Right cardiac atrium (tissue), 5 donors: ENCODE results near the gene POPDC2. TPM values are rescaled to one million over a fixed set of nuclear protein-coding genes. Genes with fewer than 3 reads are reported as not detected.

Experiments used
- ATAC-seq, 2 donors: fragments of 200-7000 bp; cut with Tn5 transposase; one replicate each; pipeline versions ENCODE4 v1.8.0 to v1.9.1; 2020; ENCODE audit warnings: moderate library complexity in 2 of 2, mild to moderate bottlenecking in 1 of 2
- DNase-seq, 3 donors: peaks; one replicate each; pipeline ENCODE4 v3.0.0-alpha.2; 2020
- H3K27ac ChIP-seq: one replicate; pipeline ENCODE4 v1.5.1; 2013; ENCODE audit warnings: mild to moderate bottlenecking, low read length, control low read depth, moderate library complexity
- H3K27me3 ChIP-seq: one replicate; pipeline ENCODE4 v1.6.1; 2013; ENCODE audit not compliant: control insufficient read depth, insufficient read depth
- H3K4me1 ChIP-seq: one replicate; pipeline ENCODE4 v1.6.1; 2013; ENCODE audit warnings: low read length; ENCODE audit not compliant: control insufficient read depth, insufficient read depth
- H3K4me3 ChIP-seq: one replicate; pipeline ENCODE4 v1.5.1; 2013; ENCODE audit warnings: low read length, control low read depth
- H3K9me3 ChIP-seq: one replicate; pipeline ENCODE4 v1.6.1; 2013; ENCODE audit warnings: low read length; ENCODE audit not compliant: control insufficient read depth
- WGBS: extraction: QIAGEN DNeasy Blood & Tissue Kit; methylation state at CpG from one replicate; pipeline ENCODE4 v1.1.7; 2013; 5-methylcytosine and 5-hydroxymethylcytosine counted together
- intact Hi-C, 4 donors: fragments of 100-400 bp; cut with DNase I; formaldehyde crosslinking; loops; one replicate each; pipeline versions ENCODE4 v1.11.0 to v1.14.0; 2022 to 2023
- polyA plus RNA-seq: library from polyadenylated mRNA; stranded (reverse); fragments of 200-250 nt; gene quantifications from one replicate; pipeline ENCODE4 v1.2.3, GENCODE V29; 2013
- total RNA-seq, 4 donors: library from RNA; stranded (reverse); fragmentation: NEBNext Ultra II Directional; extraction: Animal tissue kit (Norgen Biotek cat#: 25700); gene quantifications; one replicate each; pipeline ENCODE4 v1.2.1, GENCODE V29; 2021
- donor health status: healthy with polysubstance abuse.
- donor health status: DM: no; HTN: yes; CAD: no.
- donor health status: DM: no; HTN: no; CAD: no.
- donor health status: DM: no; HTN: yes; CAD: no; lungs with severe emphysema.
- donor health status: DM: yes; HTN: yes; CAD: no.

POPDC2 gene
- total and polyA plus RNA-seq, 5 donors = 348 to 827 (median 504) TPM

- Histone ChIP-seq H3K4me1 (peaks cover 3% of the 10 kb centered on the region), H3K27me3 (no peaks in the 10 kb centered on the region), H3K27ac (no peak overlapping the region), H3K9me3 (no peaks in the 10 kb centered on the region), H3K4me3 (no peak overlapping the region)
- ATAC-seq = peak in 1 of 2 donors; percentile 9
- intact Hi-C loops = loop anchor here in 2 of 4 donors (10.0 kb wide), 1 partner anchor 68 kb away; no protein-coding TSS in a partner anchor
- WGBS = 40% methylated on average over 2 of the region's 2 CpGs
- no peak for DNase-seq
These were observed 12.4 kb upstream of the POPDC2 start for GRCh38 chr3:119672776-119673175.

GRCh38 chr3:119669906-119670570, 9.6 kb upstream of the POPDC2 start:
- peak overlapping the region; percentile 17 for H3K27ac ChIP-seq

DNA sequence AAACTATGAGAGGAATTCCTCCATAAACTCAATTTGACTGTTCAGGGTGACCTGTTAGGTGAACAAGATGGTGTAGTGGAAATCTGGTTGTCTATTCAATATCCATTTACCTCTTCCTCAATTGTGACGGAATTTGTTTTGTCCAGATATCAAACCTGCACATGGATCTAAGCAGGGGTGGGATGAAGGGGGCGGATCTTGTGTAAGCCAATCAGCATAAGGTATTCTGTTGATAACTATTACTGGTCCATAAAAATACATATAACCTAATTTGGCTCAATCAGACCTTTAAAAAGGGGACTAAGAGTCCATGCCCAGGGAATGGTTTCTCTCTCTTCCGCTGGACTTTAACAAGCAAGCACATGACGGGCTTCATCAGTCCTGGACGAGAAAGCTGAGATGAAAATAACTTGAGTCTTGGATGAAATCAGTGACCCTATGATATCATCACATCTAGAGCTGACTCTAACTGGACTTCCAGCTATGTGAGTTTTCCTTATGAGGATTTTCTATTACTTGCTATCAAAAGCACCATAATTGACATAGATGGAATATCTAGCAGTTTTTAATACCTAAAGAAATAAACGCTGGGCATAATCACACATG, 5.7 kb upstream of the POPDC2 start:
- Histone ChIP-seq H3K27me3 (no peaks in the 10 kb centered on the region), H3K9me3 (no peaks in the 10 kb centered on the region), H3K4me3 (no peak overlapping the region), H3K4me1 (peaks cover 4% of the 10 kb centered on the region), H3K27ac (peak overlapping the region; percentile 37)
- intact Hi-C loops = no loop called here
- DNase-seq (no peak), ATAC-seq (no peak)
- WGBS = 74% methylated on average over 6 of the region's 6 CpGs

More at GRCh38 chr3:119669906-119670570, 9.6 kb upstream of the POPDC2 start:
- no peaks in the 10 kb centered on the region for H3K27me3 ChIP-seq
- 92% methylated on average over 5 of the region's 5 CpGs for WGBS
- intact Hi-C loops = loop anchor here in 2 of 4 donors (10.0 kb wide), 1 partner anchor 65 kb away; no protein-coding TSS in a partner anchor
- no peak overlapping the region for H3K4me3 ChIP-seq
- DNase-seq (no peak), ATAC-seq (peak; percentile 38 to 44)
- H3K4me1 ChIP-seq = no peaks in the 10 kb centered on the region
- H3K9me3 ChIP-seq = no peaks in the 10 kb centered on the region

- Histone ChIP-seq H3K27me3 (no peaks in the 10 kb centered on the region), H3K4me3 (no peak overlapping the region), H3K4me1 (peaks cover 10% of the 10 kb centered on the region), H3K9me3 (no peaks in the 10 kb centered on the region), H3K27ac (peak overlapping the region; percentile 93)
- whole genome bisulfite sequencing = 39% methylated on average over 4 of the region's 4 CpGs
- ATAC-seq (peak in 1 of 2 donors; percentile 55), DNase-seq (no peak)
- intact Hi-C loops = no loop called here
These were observed 4.5 kb upstream of the POPDC2 start for GRCh38 chr3:119664850-119665379.

- H3K27me3 ChIP-seq = no peaks in the 10 kb centered on the region
- DNase-seq (peak in 1 of 3 donors; percentile 46), ATAC-seq (no peak)
- peaks cover 11% of the 10 kb centered on the region for H3K4me1 ChIP-seq
- no peaks in the 10 kb centered on the region for H3K9me3 ChIP-seq
- H3K4me3 ChIP-seq = no peak overlapping the region
- intact Hi-C loops = no loop called here
- WGBS = 68% methylated on average over 4 of the region's 4 CpGs
- peak overlapping the region; percentile 47 for H3K27ac ChIP-seq
These were observed 4.0 kb upstream of the POPDC2 start for GRCh38 chr3:119664370-119664769.

GRCh38 chr3:119663885-119664284, 3.5 kb upstream of the POPDC2 start:
- DNase-seq = no peak
- no peaks in the 10 kb centered on the region for H3K9me3 ChIP-seq
- 80% methylated on average over 2 of the region's 2 CpGs for WGBS
- intact Hi-C loops = no loop called here
- no peak for ATAC-seq
- no peak overlapping the region for H3K4me3 ChIP-seq
- no peaks in the 10 kb centered on the region for H3K27me3 ChIP-seq
- peaks cover 11% of the 10 kb centered on the region for H3K4me1 ChIP-seq
- H3K27ac ChIP-seq = no peak overlapping the region

- Histone ChIP-seq H3K27me3 (no peaks in the 10 kb centered on the region), H3K27ac (peak overlapping the region; percentile 83), H3K4me3 (no peak overlapping the region), H3K9me3 (no peaks in the 10 kb centered on the region), H3K4me1 (peaks cover 11% of the 10 kb centered on the region)
- ATAC-seq (peak in 1 of 2 donors; percentile 2), DNase-seq (no peak)
- intact Hi-C loops = no loop called here
- 49% methylated on average over 1 of the region's 1 CpG for WGBS
These were observed 2.4 kb upstream of the POPDC2 start for GRCh38 chr3:119662604-119663373.

GRCh38 chr3:119659606-119660291, 640 bp downstream of the POPDC2 start:
- H3K27ac ChIP-seq = peak overlapping the region; percentile 97
- DNase-seq (no peak), ATAC-seq (peak; percentile 10 to 16)
- no peaks in the 10 kb centered on the region for H3K9me3 ChIP-seq
- H3K27me3 ChIP-seq = no peaks in the 10 kb centered on the region
- peaks cover 11% of the 10 kb centered on the region for H3K4me1 ChIP-seq
- peak overlapping the region; percentile 79 for H3K4me3 ChIP-seq
- WGBS = 69% methylated on average over 9 of the region's 9 CpGs
- intact Hi-C loops = no loop called here

GRCh38 chr3:119658994-119659393, 1.4 kb downstream of the POPDC2 start:
- Histone ChIP-seq H3K9me3 (no peaks in the 10 kb centered on the region), H3K4me1 (peaks cover 11% of the 10 kb centered on the region), H3K27ac (peak overlapping the region; percentile 97), H3K4me3 (peak overlapping the region; percentile 79), H3K27me3 (no peaks in the 10 kb centered on the region)
- WGBS = 76% methylated on average over 2 of the region's 2 CpGs
- DNase-seq = no peak
- ATAC-seq = peak; percentile 1 to 10
- intact Hi-C loops = no loop called here

DNA sequence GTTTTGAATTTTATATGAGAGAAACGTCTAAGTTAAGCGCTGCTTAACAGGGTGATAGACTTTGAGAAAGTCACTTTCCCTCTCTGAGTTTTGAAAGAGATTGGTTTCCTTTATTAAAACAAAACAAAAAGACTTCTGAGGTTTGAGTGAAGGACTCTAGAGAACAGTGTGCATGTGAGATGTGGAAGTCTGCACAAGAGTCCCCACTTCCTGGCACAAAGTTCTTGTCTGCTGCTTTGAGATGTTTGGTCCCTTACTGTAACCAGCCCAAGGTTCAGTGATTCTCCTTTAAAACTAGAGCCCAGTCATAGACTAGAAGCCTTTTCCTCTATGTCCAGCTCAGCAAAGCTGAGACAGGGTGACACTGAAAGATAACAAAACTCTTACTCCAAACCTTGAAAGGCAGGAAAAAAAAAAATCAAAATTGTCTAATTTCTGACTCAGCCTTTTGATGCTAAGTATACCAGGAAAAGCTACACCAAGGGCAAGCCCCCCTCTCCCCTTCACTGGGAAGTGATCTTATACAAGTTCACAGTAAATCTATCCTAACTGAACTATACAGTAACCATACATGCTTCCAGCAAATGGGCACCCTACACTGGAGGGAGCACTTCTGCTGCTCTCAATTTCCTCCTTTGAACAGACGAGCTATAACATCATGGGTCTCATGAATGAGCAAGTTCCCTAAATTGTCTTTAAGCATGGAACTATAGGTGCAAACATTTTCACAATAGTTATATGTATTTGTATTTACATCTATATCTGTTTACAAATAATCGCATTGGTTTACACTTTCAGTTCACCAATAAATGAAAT, 2.3 kb downstream of the POPDC2 start:
- intact Hi-C loops = no loop called here
- ATAC-seq (no peak), DNase-seq (no peak)
- Histone ChIP-seq H3K9me3 (no peaks in the 10 kb centered on the region), H3K27me3 (no peaks in the 10 kb centered on the region), H3K4me1 (peaks cover 11% of the 10 kb centered on the region), H3K4me3 (peak overlapping the region; percentile 79), H3K27ac (peak overlapping the region; percentile 69)
- 63% methylated on average over 4 of the region's 4 CpGs for WGBS
